Measurements from ENCODE around the gene TMEM176B. TPM values are rescaled to one million over a fixed set of nuclear protein-coding genes. Genes with fewer than 3 reads are reported as not detected.

Gene TMEM176B
- total RNA-seq, 2 experiments from 2014 or later = not detected

DNA sequence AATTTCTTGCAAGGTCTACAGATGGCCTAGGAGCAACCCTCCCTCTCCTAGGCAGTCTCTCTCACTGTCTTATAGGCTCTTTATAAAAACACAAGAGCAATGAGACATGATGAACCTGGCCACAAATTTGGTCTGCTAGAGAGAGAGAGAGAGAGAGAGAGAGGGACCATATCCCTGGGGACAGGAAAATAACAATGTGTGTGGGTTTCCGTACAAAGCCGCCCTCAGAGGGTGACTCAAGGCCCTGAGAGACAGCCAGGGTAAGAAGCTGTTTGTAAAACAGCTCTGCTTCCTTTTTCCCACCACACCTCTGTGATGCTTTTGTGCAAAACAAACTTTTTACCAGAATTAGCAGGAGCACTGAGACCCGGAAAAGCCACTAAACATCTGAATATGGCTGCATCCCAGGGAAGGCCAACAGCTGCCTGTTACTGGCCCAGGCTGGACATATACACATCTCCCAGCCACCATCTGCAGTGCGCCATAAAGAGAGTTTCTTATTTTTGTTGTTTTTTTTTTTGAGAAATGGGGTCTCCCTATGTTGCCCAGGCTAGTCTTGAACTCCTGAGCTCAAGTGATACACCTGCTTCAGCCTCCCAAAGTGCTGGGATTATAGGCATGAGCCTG, 44.6 kb downstream of the TMEM176B start:
- Mint-ChIP-seq H3K9me3 (peaks cover 2% of the 10 kb centered on the region), H3K4me1 (ENCODE audit: low read depth) (peaks cover 64% of the 10 kb centered on the region), H3K27ac (peak overlapping the region; percentile 99), H3K27me3 (peaks cover 5% of the 10 kb centered on the region), H3K36me3 (ENCODE audit: low read depth) (peaks cover 7% of the 10 kb centered on the region), H3K4me3 (peak overlapping the region; percentile 87)
- no peaks in the 10 kb centered on the region for H3K27me3 ChIP-seq (ENCODE audit: control insufficient read depth in 1 of 2, insufficient read depth in 2 of 2, low read length in 2 of 2)
- intact Hi-C loops (cut with DNase I, micrococcal nuclease) = loop anchor here (1.0 to 10.0 kb wide), 8 partner anchors 19 to 401 kb away; partner anchors contain the start of genes GIMAP7 (in 2 of the 2), GIMAP1 (in 1 of the 2), GIMAP2 (in 1 of the 2) and GIMAP5 (in 1 of the 2)
- TF ChIP-seq CTCF (IDR thresholded peaks at IDR 0.05) = no peak
- ATAC-seq (ENCODE audit: poor library complexity) (peak; percentile 85), DNase-seq (peak in 12 of 14 experiments; percentile 63 to 92 (median 76))
- no peaks in the 10 kb centered on the region for H3K36me3 ChIP-seq (ENCODE audit: insufficient read depth, low read length)
- H3K27ac ChIP-seq (ENCODE audit: low read depth in 1 of 2, low read length in 2 of 2) = peak overlapping the region; percentile 67 to 76
- H3K4me1 ChIP-seq (ENCODE audit: insufficient read depth, low read length) = peaks cover 50% of the 10 kb centered on the region
- no peaks in the 10 kb centered on the region for H3K9me3 ChIP-seq (ENCODE audit: control insufficient read depth in 1 of 2, insufficient read depth in 1 of 2, low read length in 2 of 2)
- ChIA-PET CTCF (interaction anchor here (0.7 to 2.9 kb wide), 13 partner anchors 13 to 306 kb away, joined by 3 to 48 read pairs (median 6); partner anchors contain the start of genes GIMAP1, GIMAP4, GIMAP5 and GIMAP7), POLR2A (interaction anchor here (0.5 to 5.2 kb wide), 51 partner anchors 11 to 387 kb away, joined by 3 to 120 read pairs (median 5); partner anchors contain the start of genes GIMAP1, GIMAP2, GIMAP4 and GIMAP5)
- peak overlapping the region; percentile 19 for H3K4me3 ChIP-seq (ENCODE audit: low read length)

GRCh38 chr7:150754951-150755350, 45.2 kb downstream of the TMEM176B start:
- TF ChIP-seq CTCF (IDR thresholded peaks at IDR 0.05) = no peak
- ChIA-PET CTCF (interaction anchor here (0.7 to 2.9 kb wide), 11 partner anchors 12 to 305 kb away, joined by 3 to 48 read pairs (median 6); partner anchors contain the start of genes GIMAP1, GIMAP4, GIMAP5 and GIMAP7), POLR2A (interaction anchor here (0.7 to 5.2 kb wide), 36 partner anchors 11 to 387 kb away, joined by 3 to 120 read pairs (median 6); partner anchors contain the start of genes GIMAP1, GIMAP2, GIMAP4 and GIMAP5)
- DNase-seq = no peak
- peaks cover 57% of the 10 kb centered on the region for H3K4me1 ChIP-seq (ENCODE audit: insufficient read depth, low read length)
- H3K4me3 Mint-ChIP-seq = peak overlapping the region; percentile 87
- no peaks in the 10 kb centered on the region for H3K9me3 ChIP-seq (ENCODE audit: control insufficient read depth in 1 of 2, insufficient read depth in 1 of 2, low read length in 2 of 2)
- intact Hi-C loops (cut with DNase I, micrococcal nuclease) = loop anchor here (1.0 to 10.0 kb wide), 8 partner anchors 18 to 400 kb away; partner anchors contain the start of genes GIMAP1 (in 2 of the 2), GIMAP2 (in 1 of the 2), GIMAP5 (in 1 of the 2) and GIMAP7 (in 1 of the 2)
- ATAC-seq (ENCODE audit: poor library complexity) = peak; percentile 15
- peak overlapping the region; percentile 19 for H3K4me3 ChIP-seq (ENCODE audit: low read length)
- peaks cover 5% of the 10 kb centered on the region for H3K27me3 Mint-ChIP-seq
- H3K27ac Mint-ChIP-seq = peak overlapping the region; percentile 99
- peaks cover 2% of the 10 kb centered on the region for H3K9me3 Mint-ChIP-seq
- peak overlapping the region; percentile 67 to 76 for H3K27ac ChIP-seq (ENCODE audit: low read depth in 1 of 2, low read length in 2 of 2)
- no peaks in the 10 kb centered on the region for H3K36me3 ChIP-seq (ENCODE audit: insufficient read depth, low read length)
- peaks cover 7% of the 10 kb centered on the region for H3K36me3 Mint-ChIP-seq (ENCODE audit: low read depth)
- peaks cover 70% of the 10 kb centered on the region for H3K4me1 Mint-ChIP-seq (ENCODE audit: low read depth)
- H3K27me3 ChIP-seq (ENCODE audit: control insufficient read depth in 1 of 2, insufficient read depth in 2 of 2, low read length in 2 of 2) = no peaks in the 10 kb centered on the region

- Mint-ChIP-seq H3K27ac (peak overlapping the region; percentile 99), H3K4me3 (peak overlapping the region; percentile 57), H3K36me3 (ENCODE audit: low read depth) (peaks cover 7% of the 10 kb centered on the region), H3K27me3 (peaks cover 5% of the 10 kb centered on the region), H3K4me1 (ENCODE audit: low read depth) (peaks cover 80% of the 10 kb centered on the region), H3K9me3 (peaks cover 2% of the 10 kb centered on the region)
- DNase-seq (peak in 3 of 14 experiments; percentile 58 to 71 (median 68)), ATAC-seq (ENCODE audit: poor library complexity) (peak; percentile 10)
- H3K36me3 ChIP-seq (ENCODE audit: insufficient read depth, low read length) = no peaks in the 10 kb centered on the region
- no peak overlapping the region for H3K4me3 ChIP-seq (ENCODE audit: low read length)
- intact Hi-C loops (cut with DNase I, micrococcal nuclease) = loop anchor here (2.0 to 10.0 kb wide), 5 partner anchors 17 to 399 kb away; partner anchors contain the start of genes GIMAP1 (in 1 of the 2), GIMAP5 (in 1 of the 2) and GIMAP7 (in 1 of the 2)
- H3K27ac ChIP-seq (ENCODE audit: low read depth in 1 of 2, low read length in 2 of 2) = peak overlapping the region; percentile 66 to 72
- no peaks in the 10 kb centered on the region for H3K27me3 ChIP-seq (ENCODE audit: control insufficient read depth in 1 of 2, insufficient read depth in 2 of 2, low read length in 2 of 2)
- H3K4me1 ChIP-seq (ENCODE audit: insufficient read depth, low read length) = peaks cover 66% of the 10 kb centered on the region
- TF ChIP-seq CTCF (IDR thresholded peaks at IDR 0.05) = peak; percentile 38
- H3K9me3 ChIP-seq (ENCODE audit: control insufficient read depth in 1 of 2, insufficient read depth in 1 of 2, low read length in 2 of 2) = no peaks in the 10 kb centered on the region
- POLR2A ChIA-PET = interaction anchor here (0.7 to 5.2 kb wide), 5 partner anchors 10 to 186 kb away, joined by 3 to 120 read pairs (median 65); partner anchors contain the start of genes GIMAP1, GIMAP4 and GIMAP6
- CTCF ChIA-PET = interaction anchor here (1.0 kb wide), 1 partner anchor 31 kb away, joined by 3 read pairs; no protein-coding TSS in a partner anchor
Measured at GRCh38 chr7:150753826-150754603, 46.1 kb downstream of the TMEM176B start.
